Brain microvascular endothelial cell (primary cell): ENCODE results near the gene ZNF444.
"Not testable (repeated sequence)": the region's sequence is repeated elsewhere in the genome, so short reads cannot be mapped to it uniquely, and the experiment has no call there.

Source experiments
- DNase-seq: peaks from one replicate; pipeline ENCODE4 v3.0.0-alpha.2; 2020
- H3K27ac ChIP-seq: fragments of 250-450 bp; sonication (Bioruptor Pico); 2 replicates; pipeline ENCODE4 v1.5.1; 2020; ENCODE audit warnings: mild to moderate bottlenecking, moderate library complexity
- H3K27me3 ChIP-seq: fragments of 250-450 bp; sonication (Bioruptor Pico); replicated peaks from 2 replicates; pipeline ENCODE4 v1.5.1; 2020; ENCODE audit warnings: mild to moderate bottlenecking
- H3K36me3 ChIP-seq: fragments of 250-450 bp; sonication (Bioruptor Pico); replicated peaks from 2 replicates; pipeline ENCODE4 v1.5.1; 2020; ENCODE audit warnings: mild to moderate bottlenecking
- H3K4me3 ChIP-seq: 2 replicates; pipeline ENCODE4 v1.5.1; 2011; ENCODE audit warnings: low read depth, mild to moderate bottlenecking, control low read depth, low read length, moderate library complexity
- in situ Hi-C: cut with HindIII; loops from 2 replicates; pipeline ENCODE4 v1.10.0; 2017; ENCODE audit warnings: low sequenced_read_pairs, low pct_ligation_motif_present
- TF ChIP-seq, protein P1 (sequence below): IDR thresholded peaks from 2 replicates; pipeline ENCODE4 v1.5.1; 2011; ENCODE audit warnings: low read depth, mild to moderate bottlenecking, moderate library complexity, low read length, control low read depth, inconsistent platforms; ENCODE audit errors: missing control alignments

ZNF444 gene

DNA sequence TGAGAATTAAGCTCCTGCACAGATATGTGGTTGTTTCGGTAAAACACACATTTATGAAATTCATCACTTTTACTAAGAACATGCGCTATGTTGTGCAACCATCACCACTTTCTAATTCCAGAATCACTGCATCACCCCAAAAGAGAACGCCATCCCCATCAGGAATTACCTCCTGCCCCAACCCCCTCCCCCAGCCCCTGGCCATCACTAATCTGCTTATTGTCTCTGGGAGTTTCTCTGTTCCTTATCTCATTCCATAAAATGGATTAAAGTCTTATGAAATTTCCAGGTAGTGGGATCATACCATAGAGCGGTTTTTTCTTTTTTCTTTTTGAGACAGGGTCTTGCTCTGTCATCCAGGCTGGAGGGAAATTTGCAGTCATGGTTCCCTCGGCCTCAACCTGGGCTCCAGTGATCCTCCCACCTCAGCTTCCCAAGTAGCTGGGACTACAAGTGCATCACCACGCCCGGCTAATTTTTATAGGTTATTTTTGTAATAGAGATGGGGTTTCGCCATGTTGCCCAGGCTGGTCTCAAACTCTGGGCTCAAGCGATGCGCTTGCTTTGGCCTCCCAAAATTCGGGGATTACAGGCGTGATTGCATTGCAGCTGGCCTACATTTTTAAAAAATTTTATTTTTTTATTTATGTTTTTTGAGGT, 53.0 kb downstream of the ZNF444 start:
- TF ChIP-seq, protein P1, sequence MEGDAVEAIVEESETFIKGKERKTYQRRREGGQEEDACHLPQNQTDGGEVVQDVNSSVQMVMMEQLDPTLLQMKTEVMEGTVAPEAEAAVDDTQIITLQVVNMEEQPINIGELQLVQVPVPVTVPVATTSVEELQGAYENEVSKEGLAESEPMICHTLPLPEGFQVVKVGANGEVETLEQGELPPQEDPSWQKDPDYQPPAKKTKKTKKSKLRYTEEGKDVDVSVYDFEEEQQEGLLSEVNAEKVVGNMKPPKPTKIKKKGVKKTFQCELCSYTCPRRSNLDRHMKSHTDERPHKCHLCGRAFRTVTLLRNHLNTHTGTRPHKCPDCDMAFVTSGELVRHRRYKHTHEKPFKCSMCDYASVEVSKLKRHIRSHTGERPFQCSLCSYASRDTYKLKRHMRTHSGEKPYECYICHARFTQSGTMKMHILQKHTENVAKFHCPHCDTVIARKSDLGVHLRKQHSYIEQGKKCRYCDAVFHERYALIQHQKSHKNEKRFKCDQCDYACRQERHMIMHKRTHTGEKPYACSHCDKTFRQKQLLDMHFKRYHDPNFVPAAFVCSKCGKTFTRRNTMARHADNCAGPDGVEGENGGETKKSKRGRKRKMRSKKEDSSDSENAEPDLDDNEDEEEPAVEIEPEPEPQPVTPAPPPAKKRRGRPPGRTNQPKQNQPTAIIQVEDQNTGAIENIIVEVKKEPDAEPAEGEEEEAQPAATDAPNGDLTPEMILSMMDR: no peak
- no peaks in the 10 kb centered on the region for H3K36me3 ChIP-seq
- no peaks in the 10 kb centered on the region for H3K27me3 ChIP-seq
- no peak for DNase-seq
- no peak overlapping the region for H3K27ac ChIP-seq
- no peak overlapping the region for H3K4me3 ChIP-seq
- in situ Hi-C loops: no loop called here

DNA sequence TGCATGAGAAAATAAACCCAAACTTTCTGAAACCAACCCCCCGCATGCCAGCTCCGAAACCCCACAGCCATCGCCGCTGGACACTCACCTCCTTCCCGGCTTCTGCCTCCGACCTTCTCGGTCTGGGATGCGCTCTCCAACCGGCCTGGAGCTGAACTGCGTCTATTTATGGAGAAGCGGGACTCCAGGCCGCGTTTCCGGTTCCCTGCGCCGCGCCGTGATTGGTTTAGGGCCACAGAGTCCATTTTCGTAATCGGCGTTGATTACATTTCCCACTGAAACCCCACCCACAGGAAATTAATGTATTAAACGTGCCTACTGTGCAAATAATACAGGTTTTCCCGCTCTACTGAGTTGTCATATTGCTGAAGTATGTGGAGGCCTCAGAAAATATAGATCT, 56.6 kb downstream of the ZNF444 start, which contains the start of gene ZSCAN5B:
Gene ZSCAN5B (minus strand): TSS at position 138 of the 400 bp plus-strand sequence. CDS start 4,731 bp downstream, outside the sequence.
- in situ Hi-C loops, H3K27me3 ChIP-seq, DNase-seq, H3K36me3 ChIP-seq, H3K27ac ChIP-seq, H3K4me3 ChIP-seq: not testable (repeated sequence)

GRCh38 chr19:56199687-56200086, 58.6 kb downstream of the ZNF444 start:
- TF ChIP-seq, protein P1: no peak
- no peak overlapping the region for H3K4me3 ChIP-seq
- no peak for DNase-seq
- no peaks in the 10 kb centered on the region for H3K27me3 ChIP-seq
- H3K36me3 ChIP-seq: no peaks in the 10 kb centered on the region
- in situ Hi-C loops: no loop called here
- H3K27ac ChIP-seq: no peak overlapping the region

- Histone ChIP-seq H3K36me3 (no peaks in the 10 kb centered on the region), H3K27ac (no peak within 1 kb of the TSS), H3K4me3 (no peak within 1 kb of the TSS), H3K27me3 (no peaks in the 10 kb centered on the region)
- in situ Hi-C loops: no loop called here
- TF ChIP-seq, protein P1: no peak
- no peak for DNase-seq
These were observed 60.9 kb downstream of the ZNF444 start, which contains the start of gene ZSCAN5C for GRCh38 chr19:56201973-56202372. Gene ZSCAN5C (plus strand): TSS chr19:56202273. CDS start chr19:56205914, 3,641 bp downstream.

DNA sequence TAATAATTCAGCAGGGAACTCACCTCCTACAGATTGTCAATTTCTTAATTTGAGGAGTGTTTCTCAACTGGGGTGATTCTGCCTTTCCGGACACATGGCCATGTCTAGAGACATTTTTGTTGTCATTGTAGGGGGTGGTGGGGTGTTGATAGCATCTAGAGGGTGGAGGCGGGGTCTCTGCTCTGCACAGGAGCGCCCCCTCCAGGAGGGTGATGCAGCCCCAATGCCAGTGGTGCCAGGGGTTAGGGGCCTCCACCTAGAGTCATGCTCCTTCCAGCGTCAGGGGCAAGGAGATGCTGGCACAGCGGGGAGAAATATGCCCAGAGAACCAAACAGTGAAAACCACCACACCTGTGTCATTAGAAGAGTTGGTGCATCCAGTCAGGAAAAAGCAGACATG, 66.5 kb downstream of the ZNF444 start:
- DNase-seq, in situ Hi-C loops, H3K27ac ChIP-seq, H3K36me3 ChIP-seq, H3K4me3 ChIP-seq, H3K27me3 ChIP-seq: not testable (repeated sequence)

DNA sequence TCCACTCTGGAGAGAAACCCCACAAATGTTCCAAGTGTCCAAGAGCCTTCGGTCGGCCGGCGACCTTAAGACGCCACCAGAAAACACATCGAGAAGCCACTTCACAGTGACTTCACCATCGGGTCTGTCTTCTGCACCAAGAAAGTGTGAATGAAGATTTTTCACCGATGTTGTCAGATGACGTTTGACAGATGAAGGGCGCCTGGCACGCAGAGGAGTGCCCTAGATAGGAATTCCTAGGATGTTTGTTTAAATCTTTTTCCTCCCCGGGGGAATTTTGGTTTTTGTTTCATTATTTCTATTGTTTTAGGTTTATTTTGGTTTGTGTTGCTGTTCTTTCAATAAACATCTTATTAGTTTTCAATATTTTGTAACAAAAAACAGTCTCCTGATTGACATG, 68.0 kb downstream of the ZNF444 start:
- in situ Hi-C loops: no loop called here
- Histone ChIP-seq H3K36me3 (no peaks in the 10 kb centered on the region), H3K27ac (no peak overlapping the region), H3K4me3 (no peak overlapping the region), H3K27me3 (no peaks in the 10 kb centered on the region)
- DNase-seq: no peak
- TF ChIP-seq, protein P1: no peak

- H3K27ac ChIP-seq, in situ Hi-C loops, H3K36me3 ChIP-seq, DNase-seq, H3K27me3 ChIP-seq, H3K4me3 ChIP-seq: not testable (repeated sequence)
These were observed 68.9 kb downstream of the ZNF444 start for GRCh38 chr19:56210036-56210435.
